Activated T-cell treated with anti-CD3 and anti-CD28 coated beads, Interleukin-2, amount 50 U/mL, for 1 hour (primary cell): ENCODE data around the gene NUMB.

Experiments
- DNase-seq: peaks from one replicate; pipeline ENCODE4 v3.0.0-alpha.2; 2020

NUMB gene

GRCh38 chr14:73283608-73284379 is 174.6 kb downstream of the NUMB start:
- DNase-seq = no peak

DNA sequence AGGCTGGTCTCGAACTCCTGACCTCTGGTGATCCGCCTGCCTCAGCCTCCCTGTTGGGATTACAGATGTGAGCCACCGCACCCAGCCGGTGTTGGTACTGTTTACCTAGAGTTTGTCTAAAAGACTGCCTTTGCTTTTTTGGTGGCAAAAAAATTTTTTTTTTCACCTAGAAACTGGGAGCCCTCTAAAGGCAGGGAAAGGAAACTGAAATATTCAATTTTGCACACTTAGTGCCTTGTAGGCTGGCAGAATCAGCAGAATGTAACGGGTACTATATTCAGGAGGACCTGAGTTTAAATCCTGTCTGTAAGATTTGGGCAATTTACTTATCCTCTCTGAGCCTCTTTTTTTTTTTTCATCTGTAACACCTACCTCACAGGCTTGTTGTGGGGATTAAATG is 177.4 kb downstream of the NUMB start:
- no peak for DNase-seq

- DNase-seq = no peak
Measured at GRCh38 chr14:73277376-73277775, 181.0 kb downstream of the NUMB start.

GRCh38 chr14:73276836-73277235 is 181.5 kb downstream of the NUMB start:
- no peak for DNase-seq

DNA sequence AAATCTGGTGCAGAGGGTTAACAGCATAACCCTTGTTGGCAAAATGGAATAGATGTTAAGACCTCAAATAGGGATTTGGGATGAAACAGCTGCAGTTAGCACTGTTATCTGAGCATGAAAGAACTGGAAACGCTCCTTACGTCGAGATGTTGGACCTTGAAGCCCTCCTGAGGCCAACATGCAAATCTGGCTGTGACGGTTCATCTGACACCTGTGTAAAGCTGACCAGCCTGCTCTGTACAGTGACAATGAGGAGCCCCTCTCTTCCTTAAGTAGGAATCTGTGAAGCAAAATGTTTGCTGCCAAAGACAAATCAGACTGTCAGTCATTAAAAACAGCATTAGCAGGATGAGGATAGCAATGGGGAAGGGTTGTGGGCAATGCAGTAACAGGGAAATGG is 184.5 kb downstream of the NUMB start:
- DNase-seq = no peak

- DNase-seq = no peak
Measured at GRCh38 chr14:73272393-73272792, 186.0 kb downstream of the NUMB start.

DNA sequence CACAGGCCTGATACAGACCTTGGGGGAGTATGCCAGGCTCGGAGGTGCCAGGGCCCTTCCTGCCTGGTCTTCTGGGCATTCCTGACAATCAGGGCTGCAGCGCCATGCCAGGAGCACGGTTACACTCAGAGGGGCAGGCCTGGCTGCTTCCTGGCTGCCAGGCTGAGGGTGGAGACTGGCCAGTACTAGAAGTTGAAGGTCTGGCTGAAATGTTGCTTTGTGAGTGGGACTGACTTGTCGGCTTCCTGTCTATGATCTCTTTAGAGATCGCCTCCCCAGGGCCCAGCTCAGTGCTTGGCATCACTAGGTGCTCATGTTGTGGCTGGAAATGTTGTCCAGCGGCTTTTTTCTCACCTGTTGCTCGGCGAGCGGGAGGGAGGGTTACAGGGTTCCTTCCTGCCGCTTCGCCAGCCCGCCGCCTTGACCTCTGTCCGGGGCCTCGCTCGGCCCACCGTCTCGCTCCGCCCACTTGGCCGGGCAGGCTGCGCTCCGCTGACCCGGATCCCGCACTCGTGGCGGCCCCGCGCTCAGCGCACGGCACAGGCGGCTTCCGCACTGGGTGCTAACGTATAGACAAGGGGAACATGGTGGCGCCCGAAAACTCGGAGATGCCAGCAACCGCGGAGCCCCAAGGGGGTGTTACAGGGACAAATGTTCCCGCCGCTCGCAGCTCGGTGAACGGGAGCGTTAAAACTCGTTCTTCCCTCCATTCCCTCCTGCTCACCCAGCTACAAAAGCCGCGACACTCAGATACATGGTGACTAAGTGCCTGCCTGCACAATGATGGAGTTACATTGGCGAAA is 188.4 kb downstream of the NUMB start:
- no peak for DNase-seq

- no peak for DNase-seq
Measured at GRCh38 chr14:73267474-73267873, 190.9 kb downstream of the NUMB start.

GRCh38 chr14:73266317-73266716 is 192.0 kb downstream of the NUMB start:
- no peak for DNase-seq

- DNase-seq = no peak
Measured at GRCh38 chr14:73265721-73266046, 192.7 kb downstream of the NUMB start.

- DNase-seq = no peak
Measured at GRCh38 chr14:73264885-73265720, 193.2 kb downstream of the NUMB start.

DNA sequence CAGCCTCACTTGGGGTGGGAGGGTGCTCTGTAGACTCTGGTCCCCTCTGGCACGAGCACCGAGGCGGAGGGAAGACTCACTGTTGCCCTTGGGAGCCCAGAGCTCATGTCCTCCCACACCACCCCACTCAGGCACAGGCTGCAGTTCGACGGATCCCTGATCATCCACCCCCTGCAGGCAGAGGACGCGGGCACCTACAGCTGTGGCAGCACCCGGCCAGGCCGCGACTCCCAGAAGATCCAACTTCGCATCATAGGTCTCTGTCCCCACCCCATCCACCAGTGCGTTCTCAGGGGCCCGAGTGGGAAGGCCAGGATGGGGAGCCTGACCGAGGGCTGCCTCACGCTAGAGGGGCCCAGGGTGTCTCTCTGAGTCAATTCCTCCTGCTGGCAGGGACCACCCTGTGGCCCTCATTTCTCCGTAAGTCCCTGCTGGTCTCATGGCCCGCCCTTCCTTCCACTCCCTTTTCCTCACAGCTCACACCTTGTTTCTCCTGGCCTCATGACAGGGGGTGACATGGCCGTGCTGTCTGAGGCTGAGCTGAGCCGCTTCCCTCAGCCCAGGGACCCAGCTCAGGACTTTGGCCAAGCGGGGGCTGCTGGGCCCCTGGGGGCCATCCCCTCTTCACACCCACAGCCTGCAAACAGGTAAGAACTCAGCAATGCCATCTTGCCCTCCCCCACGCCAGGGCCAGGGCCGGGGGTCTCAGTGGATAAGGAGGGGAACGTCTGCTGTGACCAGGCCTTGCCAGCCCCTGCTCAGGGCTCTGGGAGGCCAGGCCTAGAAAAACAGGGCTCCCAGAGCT is 194.1 kb downstream of the NUMB start:
- DNase-seq = no peak

DNA sequence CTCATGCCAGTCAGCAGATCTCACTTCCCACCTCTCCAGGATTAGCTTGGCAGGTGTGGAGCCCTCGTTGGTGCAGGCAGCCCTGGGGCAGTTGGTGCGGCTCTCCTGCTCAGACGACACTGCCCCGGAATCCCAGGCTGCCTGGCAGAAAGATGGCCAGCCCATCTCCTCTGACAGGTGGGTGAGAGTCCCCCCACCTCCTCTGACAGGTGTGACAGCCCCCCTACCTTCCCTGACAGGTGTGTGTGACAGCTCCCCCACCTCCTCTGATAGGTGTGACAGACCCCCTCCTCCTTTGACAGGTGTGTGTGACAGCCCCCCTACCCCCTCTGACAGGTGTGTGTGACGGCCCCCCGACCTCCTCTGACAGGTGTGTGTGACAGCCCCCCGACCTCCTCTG is 194.7 kb downstream of the NUMB start:
- no peak for DNase-seq

DNA sequence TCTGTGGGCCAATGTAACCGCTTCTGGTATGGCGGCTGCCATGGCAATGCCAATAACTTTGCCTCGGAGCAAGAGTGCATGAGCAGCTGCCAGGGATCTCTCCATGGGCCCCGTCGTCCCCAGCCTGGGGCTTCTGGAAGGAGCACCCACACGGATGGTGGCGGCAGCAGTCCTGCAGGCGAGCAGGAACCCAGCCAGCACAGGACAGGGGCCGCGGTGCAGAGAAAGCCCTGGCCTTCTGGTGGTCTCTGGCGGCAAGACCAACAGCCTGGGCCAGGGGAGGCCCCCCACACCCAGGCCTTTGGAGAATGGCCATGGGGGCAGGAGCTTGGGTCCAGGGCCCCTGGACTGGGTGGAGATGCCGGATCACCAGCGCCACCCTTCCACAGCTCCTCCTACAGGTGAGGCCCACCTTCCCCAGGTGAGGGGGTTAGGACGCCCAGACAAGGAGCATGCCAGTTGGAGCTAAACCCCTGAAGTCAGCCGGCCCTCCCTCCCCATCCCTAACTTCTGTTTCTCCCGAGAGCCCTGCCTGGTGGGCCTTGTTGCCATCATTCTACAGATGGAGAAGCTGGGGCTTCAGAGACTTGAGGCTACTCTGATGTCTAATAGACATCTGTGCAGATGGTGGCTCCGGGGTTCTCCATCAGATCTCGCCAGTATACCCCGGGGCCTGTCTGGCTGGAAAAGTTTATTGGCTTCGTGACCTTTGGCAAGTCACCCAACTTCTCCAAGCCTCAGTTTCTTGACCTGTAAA is 195.7 kb downstream of the NUMB start:
- DNase-seq = no peak

GRCh38 chr14:73261520-73262426 is 196.6 kb downstream of the NUMB start:
- no peak for DNase-seq

GRCh38 chr14:73261075-73261474 is 197.3 kb downstream of the NUMB start:
- no peak for DNase-seq

GRCh38 chr14:73260574-73260973 is 197.8 kb downstream of the NUMB start:
- no peak for DNase-seq

- DNase-seq = no peak
Measured at GRCh38 chr14:73259837-73260236, 198.5 kb downstream of the NUMB start.

GRCh38 chr14:73258845-73259611 is 199.3 kb downstream of the NUMB start:
- DNase-seq = no peak

DNA sequence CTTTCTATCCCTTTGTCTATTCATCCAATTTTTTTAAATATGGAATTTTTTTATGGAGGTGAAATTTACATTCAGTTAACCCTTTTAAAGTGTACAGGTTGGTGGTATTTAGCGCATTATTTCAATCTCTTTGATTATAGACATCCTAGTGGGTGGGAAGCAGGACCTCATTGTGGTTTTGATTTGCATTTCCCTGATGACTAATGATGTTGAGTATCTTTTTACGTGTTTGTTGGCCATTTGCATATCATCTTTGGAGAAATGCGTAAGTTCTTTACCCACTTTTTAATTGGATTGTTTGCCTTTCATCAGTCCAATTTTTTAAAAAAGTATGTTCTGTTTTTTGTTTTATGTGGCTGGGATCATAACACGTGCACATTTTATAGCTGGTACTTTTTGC is 200.3 kb downstream of the NUMB start:
- DNase-seq = no peak
